T-helper 1 cell (primary cell): ENCODE results near the gene VSNL1.
A peak's percentile ranks its signal among the peaks of the same experiment; 100 is the strongest.

ENCODE experiments used
- DNase-seq, 5 donors: peaks; one replicate each; pipeline ENCODE4 v3.0.0-alpha.2; 2012 to 2020

VSNL1 gene

DNA sequence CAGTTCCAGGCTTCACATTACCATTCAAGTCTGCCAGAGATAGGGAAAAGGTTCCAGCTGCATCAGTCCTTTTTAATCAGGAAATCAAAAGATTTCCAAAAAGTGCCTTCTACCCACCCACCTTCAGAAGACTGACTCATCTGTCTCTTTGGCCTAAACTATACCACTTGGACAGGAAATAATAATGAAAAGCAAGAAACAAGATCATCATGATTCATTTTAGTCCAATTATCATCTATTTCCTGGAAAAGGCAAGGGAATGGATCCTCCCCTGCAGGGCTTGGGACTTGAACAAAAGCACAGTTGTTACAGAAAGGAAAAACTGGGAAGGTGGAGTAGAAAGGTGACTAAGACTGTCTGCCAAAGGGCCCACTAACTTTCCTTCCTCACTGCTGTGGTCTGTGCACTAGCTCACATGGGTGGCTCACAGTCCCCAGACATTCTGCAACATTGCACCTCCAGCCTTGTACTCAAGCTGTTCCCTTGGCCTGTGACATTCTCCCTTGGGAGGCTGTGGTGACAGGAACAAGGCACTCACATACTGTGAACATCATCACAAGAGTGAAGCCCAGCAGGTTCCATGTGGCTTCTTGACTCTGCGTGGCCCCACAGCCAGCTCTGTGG, 75.3 kb downstream of the VSNL1 start:
- DNase-seq: no peak

DNA sequence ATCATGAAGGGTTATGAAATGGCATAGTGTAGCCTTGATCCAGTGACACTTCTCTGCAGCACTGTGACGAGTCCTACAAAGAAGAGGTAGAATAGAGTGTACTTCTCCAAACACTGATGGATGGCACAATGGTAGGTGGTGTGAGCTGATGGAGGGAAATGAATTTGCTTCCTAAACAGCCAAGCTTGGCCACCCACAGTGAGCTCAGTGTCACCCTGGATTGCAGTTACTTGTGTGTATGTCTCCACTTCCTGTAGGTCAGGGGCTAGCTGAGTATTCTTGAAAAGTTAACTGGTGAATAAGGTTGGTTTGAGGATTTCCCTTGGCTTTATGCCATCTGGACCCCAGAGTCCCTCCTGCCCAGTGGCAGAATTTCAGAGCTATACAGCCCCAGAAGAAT, 75.9 kb downstream of the VSNL1 start:
- no peak for DNase-seq

DNA sequence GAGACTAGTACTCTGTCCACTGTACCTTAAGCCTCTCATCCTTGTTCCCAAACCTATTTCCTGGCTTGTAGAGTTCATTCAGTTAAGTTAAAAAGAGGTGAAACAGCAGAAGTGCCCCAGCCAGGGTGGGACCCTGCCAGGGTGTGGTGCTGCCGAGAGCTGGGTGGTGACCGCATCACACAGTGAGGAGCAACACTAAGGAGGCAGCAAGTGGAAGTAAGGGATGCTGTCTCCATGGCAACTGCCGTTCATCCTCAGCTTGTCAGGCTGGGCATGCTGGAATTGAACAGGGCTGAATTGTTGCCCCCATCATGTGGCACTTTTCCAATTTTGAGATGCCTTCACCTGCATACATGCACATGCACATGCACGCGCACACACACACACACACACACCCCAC, 77.0 kb downstream of the VSNL1 start:
- no peak for DNase-seq

DNA sequence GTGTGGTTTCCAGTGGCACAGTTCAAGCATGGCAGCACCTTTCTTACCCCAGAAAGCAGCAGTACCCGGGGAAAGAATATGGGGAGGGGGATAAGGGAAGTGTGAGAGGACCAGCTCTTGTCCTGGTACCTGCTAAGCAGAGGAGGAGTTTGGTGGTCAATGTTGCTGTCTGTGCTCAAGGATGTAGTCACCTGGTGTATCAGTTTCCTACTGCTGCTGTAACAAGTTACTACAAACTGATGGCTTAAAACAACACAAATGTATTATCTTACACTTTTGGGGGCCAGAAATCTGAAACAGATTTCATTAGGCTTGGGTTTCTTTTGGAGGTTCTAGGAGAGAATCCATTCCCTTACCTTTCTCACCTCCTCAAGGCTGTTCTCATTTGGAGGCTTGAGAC, 77.5 kb downstream of the VSNL1 start:
- DNase-seq: no peak

DNA sequence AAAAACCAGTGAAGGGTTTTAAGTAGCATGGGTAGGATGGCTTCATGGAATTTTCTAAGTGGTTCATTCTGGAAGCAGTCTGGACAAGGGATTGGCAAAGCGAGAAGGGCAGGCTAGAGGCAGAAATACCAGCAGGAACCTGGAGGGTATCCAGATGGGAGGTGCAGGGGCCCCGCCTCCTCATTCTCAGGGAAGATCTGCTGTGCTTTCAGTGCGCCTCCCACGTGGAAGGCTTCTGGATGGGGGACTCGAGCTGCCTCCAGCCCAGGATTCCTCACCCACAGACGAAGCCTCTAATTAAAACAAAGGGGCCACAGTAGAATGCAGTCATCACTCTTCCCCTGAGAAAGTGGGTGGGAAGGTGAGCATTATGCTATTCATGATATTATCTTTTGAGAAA, 79.8 kb downstream of the VSNL1 start:
- DNase-seq: no peak

DNA sequence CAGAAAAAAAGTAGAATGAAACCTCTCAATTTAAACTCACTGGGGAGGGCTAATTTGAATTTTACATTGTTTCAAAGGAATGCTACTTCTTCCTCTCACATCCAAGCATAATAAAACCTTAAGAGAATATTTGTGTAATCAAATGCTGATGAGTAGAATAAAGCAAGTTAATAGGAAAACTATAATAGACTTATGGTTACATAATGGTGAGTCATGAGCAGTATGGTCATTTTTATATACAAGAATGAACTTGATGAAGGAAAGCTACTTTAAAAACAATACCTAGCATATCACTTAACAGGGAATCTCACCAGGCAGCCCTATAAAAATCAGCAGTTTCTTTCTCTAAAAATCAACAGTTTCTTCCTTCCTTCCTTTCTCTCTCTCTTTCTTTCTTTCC, 80.3 kb downstream of the VSNL1 start:
- no peak for DNase-seq

DNA sequence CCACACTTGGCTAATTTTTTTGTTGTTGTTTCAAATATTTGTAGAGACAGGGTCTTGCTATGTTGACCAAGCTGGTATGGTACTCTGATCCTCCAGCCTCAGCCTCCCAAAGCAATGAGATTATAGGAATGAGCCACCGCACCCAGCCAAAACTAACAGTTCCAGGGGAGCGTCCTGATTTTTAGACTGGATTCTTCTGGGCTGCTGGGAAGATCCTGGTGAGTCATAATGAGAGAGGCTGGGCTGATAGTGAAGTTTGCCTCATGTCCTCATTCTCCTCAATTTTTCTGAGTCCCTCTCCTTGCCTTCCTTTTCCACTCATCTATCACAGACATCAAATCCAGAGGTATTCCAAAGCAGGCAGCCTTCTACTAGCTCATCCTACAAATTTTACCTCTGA, 81.3 kb downstream of the VSNL1 start:
- no peak for DNase-seq

DNA sequence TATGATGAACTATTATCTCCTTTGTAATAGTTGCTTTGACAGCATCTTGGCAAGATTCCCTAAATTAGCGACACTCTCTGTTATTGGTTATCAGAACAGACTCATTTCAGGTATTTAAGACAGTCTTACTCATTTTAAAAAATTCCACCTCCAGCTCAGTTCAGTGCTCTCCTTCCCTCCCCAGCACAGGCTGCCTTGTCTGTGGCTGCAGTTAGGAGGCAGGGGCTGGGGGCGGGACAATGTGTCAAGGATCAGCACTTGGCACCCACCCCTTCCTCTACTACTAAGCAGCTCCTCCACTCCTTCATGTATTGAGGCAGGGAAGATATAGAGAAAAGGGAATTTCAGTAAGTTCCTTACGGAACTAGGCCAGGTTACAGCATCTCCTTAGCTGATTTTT, 85.0 kb downstream of the VSNL1 start:
- DNase-seq: no peak

DNA sequence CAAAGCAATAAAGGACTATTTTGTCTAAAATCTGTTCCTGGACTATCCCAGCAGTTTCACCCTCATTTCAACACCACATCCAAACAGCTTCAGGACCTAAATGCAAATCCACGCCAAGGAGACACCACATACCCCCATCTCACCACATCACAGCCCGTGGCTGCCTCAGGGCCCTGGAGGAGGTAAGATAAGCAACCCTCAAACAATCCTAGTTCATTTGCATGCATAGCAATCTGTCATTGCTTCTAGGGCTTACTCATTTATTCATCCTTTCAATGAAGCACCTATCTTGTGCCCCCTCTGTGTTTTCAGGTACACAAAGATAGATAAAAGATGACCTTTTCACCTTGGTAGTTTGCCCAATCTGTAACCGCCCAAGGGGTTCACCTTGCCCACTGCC, 86.5 kb downstream of the VSNL1 start:
- no peak for DNase-seq

DNA sequence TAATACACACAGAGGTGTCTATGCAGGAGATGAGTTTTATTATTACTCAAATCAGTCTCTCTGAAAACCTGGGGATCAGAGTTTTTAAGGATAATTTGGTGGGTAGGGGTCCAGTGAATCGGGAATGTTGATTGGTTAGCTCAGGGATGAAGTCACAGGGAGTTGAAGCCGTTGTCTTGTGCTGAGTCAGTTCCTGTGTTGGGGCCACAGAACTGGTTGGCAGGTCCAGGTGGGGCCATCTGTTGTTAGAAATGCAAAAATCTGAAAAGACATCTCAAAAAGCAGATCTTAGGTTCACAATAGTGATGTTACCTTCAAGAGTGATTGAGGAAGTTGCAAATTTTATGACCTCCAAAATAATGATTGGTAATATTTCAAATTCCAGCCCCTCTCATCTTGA, 86.9 kb downstream of the VSNL1 start:
- DNase-seq: no peak

DNA sequence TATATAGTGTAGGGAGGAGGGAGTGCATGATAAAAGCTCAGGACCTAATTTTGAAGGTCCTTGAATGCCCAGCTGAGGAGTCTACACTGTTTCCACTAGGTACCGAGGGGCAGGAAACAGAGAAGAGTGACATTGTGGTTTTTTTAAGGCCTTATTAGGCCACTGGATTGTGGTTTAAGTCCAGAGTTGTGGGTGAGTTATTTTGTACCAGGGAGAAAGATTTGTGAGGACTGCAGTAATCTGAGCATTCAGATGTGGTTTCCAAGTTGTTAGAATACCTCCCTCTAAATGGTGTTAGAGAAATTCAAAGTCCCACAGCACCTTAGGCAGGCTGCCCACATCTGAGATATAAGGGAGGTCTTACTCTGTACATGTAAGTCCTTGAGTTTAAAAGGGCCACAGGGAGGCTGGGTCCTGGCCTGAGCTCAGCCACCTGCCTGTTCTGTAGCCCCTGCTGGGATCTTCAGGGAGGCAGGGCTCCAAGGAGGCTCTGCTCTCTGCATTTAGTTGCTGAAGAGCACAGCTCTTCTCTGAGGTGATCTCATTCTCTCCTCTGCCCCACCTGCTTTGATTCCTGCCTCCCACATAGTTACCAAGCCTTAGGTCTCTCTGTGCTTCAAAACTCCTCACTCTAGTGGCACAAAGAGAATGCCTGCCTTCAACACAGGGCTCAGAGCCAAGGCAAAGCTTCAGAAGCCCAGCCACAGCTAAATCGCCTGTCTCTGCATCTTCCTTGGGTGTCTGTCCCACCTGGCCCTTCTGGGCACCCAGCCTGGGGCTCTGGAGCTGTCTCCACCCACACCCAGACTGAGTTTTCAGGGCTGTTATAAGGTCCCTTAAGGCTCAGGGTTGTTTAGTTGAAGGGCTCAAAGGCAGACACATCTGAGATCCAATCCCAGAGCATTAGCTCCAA, 88.1 kb downstream of the VSNL1 start:
- no peak for DNase-seq

DNA sequence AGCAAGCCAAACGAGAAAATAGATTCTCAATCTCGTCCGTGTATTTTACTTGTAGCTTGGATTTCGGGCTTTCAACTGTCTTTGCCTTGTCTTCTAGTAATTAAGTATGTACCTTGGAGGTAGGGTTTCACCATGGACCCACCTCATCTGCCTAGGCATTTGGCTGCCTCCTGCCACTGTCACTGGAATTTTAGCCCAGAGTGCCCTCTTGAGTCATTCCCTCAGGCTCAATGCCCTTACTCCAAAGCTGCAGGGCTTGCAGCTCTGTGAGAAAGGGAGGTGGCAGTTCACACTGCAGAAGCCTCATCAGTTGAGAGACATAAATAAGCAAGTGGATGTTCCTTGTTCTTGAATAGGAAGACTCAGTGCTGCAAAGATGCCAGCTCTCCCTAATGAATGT, 89.6 kb downstream of the VSNL1 start:
- no peak for DNase-seq

DNA sequence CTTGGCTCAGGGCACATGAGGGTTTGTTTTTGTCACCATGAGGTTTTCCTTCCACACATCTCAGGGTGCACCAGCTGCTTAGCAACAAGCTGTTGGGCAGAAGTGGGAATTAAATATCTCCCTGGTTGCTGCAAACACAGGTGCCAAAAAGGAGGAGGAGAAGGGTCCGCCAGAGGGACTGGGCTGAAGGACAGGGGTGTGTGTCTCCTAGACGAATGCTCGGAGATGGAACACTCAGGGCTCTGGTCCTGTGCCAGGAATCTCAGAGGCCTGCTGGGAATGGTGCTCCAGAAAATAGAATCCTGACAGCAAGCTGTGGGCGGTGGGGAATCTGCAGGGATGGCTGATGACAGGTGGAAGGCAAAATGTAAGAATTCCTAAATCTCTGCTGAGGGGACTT, 94.5 kb downstream of the VSNL1 start:
- no peak for DNase-seq

DNA sequence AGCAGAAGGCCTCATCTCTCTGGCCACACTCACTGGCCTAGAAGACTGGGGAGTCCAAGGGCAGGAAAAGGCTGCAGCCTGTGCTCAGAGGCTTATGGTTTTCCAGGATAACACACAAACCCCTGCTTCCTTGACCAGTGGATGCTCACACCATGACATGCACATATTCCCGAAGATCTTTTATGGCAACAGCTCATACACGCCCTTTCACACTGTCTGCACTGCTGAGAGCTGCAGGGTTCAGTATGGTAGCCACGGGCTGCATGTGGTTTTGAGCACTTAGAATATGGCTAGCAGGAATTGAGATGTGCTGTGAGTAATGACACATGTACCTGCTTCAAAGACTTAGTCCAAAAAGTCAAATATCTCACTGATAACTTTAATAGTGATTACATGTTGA, 95.8 kb downstream of the VSNL1 start:
- no peak for DNase-seq

DNA sequence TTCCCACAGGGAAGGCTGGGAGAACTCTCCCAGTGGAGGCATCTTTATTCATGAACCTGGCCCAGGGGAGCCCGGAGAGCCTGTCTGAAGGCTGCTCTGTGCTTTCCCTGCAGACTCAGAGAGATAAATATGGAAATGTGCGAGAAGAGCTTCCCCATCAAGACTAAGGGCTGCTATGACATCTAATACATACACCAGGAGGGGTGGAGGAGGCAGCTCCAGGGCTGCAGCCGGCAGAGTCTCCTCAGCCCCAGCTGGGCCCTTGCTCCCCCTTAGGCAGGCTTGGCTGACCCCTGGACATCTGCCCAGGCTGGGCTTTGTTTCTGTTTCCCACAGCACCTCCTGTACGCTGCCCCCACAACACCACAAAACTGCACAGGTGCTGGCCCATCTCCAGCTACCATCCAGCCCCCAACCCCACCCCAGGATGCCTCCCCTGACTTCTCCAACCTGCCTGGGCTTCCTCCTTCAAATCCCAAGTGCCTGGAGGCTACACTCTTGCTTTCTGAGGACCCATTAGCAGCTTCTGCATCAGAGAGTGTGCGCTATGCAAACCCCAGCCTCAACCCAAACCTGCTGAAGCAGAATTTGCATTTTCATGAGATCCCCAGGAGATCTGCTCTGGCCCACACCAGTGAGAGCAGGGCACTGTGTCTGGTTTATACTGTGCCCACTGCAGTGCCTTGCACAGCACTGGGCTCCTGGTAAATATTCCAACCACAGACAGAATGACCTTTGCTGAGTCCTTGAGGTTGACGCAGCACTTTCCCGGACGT, 96.8 kb downstream of the VSNL1 start:
- DNase-seq: no peak

DNA sequence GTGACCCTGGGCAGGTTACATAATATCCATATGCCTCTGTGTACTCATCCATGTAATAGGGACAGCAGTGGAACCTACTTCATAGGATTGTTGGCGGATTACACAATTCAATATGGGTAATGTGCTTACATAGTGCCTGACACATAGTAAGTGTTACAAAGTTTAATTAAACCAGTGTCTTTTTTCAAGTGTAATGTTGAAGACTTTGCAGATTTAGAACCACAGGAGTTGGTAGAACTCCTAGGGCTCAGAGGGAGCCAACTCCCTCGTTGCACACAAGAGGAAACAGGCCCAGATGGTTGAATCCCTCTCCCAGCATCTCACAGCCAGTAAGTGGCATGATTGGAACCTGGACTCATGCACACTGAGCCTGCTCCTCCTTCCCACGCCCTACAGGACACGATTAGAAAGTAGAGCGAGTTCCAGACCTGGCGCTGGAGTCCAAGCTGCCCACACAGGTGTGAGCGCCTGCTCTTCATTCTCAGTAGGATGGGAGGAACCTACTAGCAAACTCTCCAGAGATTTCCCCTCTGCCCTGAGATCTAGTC, 97.8 kb downstream of the VSNL1 start:
- no peak for DNase-seq

DNA sequence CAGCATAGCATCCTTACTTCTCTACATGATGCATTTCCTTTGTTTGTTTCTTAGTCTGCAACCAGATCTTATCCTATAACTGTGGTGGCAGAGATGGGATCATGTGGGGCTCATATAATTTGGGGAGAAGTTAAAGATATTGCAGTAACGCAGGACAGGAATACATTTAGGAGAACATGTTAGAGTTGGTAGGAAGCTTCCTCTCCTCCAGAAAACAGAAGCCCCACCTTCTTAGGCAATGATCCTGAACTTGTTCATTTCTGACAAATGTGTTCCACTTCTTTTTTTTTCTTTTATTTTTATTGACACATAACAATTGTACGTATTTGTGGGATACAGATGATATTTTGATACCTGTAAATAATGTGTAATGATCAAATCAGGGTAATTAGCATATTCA, 99.9 kb downstream of the VSNL1 start:
- DNase-seq: no peak

DNA sequence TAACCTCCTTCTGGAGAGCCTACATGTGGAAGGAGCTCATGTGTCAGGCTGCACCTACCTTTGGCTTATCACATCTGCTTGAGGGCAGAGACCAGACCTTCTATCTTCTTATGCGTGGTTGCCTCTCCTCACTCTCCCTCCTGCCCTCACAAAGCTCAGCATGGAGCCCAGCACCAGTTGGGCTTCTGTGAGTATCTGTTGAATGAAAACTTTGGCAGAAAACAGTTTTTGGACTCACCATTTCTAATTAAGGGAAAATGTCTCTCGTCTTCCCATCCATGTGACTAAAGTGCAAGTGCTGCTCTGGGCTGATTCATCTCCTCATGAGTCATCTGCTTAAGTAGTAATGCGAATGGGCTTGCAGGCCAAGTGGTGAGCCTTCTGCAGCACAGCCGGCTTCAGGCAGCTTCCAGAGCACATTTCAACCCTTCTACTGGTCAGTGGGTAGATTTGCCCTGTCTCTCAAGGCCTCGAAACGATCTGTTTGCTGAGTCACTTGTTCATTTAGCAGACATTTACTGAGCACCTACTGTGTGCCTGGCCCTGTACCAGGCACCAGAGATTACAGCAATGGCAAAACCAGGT, 102.6 kb downstream of the VSNL1 start:
- DNase-seq: peak in 1 of 5 donors; percentile 18

DNA sequence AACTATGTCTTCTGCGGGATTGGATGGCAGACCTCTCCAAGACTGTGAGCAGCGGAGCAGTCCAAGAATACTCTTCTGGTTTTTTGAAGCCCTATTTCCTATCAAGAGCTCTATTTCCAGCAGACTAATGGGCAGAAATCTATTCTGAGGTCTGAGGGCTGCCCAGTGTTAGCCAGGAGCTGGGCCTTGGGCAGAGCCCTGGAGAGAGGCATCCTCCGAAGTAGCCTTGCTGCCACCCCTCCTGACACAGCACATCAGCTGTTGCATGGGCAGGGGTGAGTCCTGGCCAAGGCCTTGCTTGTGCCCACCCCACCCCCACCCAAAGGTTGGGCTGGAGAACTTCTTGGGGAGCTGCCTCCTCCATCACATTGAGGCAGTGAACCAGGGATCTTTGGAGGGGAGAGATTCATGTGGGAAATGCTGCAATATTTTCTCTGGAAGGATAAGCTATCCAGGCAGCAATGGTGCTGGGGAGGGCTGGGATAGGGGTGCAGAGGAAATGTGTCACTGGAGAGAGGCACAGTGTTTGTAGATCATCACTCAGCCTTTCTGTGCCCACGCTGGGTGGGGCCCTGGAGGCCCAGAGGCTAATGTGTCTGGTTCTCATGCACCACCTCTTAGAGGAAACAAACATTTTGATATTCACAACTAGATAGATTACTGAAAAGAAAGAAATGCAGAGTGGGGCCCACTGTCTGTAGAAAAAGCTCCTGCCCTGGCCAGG, 104.7 kb downstream of the VSNL1 start:
- DNase-seq: no peak

DNA sequence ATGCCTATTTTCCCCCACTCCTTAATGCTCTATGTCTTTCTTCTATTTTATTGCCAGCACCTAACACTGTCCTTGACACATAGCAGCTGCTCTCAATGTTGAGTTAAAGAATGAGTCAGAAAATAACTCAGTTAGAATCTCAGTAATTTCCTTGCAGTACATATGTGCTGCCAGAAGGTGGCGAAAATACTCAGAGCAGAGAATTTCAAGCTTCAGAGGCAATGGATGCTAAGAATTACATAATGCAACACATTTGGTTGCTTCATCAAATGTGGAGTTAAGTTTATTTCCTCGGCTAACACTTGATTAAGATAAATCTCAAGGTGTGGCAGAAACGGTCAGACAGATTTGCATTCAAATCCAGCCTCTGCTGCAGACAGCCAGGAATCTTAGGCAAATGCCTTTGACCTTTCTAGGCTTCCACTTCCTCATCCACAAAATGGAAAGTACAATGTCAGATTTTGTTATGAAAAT, 105.6 kb downstream of the VSNL1 start:
- DNase-seq: peak in 3 of 5 donors; percentile 6 to 69 (median 18)

DNA sequence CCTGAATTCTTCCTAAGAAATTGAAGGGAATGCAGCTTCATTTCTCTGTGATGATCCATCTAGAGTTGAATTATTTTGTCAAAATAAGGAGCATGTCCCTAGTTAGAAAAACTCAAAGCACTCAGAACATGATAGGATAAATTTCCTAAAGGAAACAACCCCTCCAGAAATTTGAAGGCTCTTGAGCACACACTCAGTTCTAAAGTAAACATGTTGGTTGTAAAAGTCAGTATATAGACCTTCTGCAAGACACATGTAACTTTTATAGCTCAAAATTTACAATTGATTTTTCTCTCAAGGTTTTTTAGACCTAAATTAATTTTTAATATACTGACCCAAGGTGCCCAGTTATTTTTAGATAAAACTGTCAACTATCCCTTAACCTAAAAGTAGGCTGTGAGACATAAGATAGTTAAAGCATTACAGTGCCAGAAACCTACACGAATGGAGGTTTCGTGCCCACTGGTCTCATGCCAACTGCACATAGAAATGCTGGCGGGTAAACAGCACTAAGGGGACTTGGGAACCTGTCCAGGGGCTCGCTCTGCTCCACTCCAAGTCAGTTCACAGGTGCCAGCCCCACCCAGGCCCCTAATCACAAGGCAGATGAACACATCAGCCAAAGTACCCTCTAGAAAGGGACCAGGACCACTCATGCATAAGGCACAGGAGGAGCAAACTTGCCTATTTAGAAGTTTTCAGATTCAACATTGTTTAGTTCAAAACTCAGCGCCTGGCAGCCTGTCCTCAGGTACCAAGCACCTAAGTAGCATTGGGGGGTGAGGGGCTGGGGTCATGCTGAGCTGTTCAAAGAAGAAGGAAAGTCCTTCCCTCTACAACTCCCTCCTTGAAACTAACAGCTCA, 106.6 kb downstream of the VSNL1 start:
- no peak for DNase-seq
